ENCODE results near the gene GCFC2. TPM values are rescaled to one million over a fixed set of nuclear protein-coding genes. Genes with fewer than 3 reads are reported as not detected.

The GCFC2 gene
- total RNA-seq, 6 experiments from 2014 or later = 9.8 to 16.0 (median 13.0) TPM

- peaks cover 3% of the 10 kb centered on the region; the same call in 1 of the 2 replicates for H3K27me3 Mint-ChIP-seq (ENCODE audit: insufficient read depth)
- H3K4me1 Mint-ChIP-seq (ENCODE audit: low read depth) = peaks cover 12% of the 10 kb centered on the region
- no peaks in the 10 kb centered on the region for H3K36me3 Mint-ChIP-seq (ENCODE audit: low read depth)
- no peaks in the 10 kb centered on the region for H3K9me3 Mint-ChIP-seq
- DNase-seq = no peak
- no peak for TF ChIP-seq CTCF (IDR thresholded peaks at IDR 0.05)
- no peak overlapping the region for H3K27ac Mint-ChIP-seq
- no peak overlapping the region for H3K4me3 Mint-ChIP-seq
These were observed 78.5 kb downstream of the GCFC2 start for GRCh38 chr2:75632091-75632701.

GRCh38 chr2:75627902-75628504, 82.7 kb downstream of the GCFC2 start:
- Mint-ChIP-seq H3K36me3 (ENCODE audit: low read depth) (no peaks in the 10 kb centered on the region), H3K27ac (no peak overlapping the region), H3K4me1 (ENCODE audit: low read depth) (peaks cover 12% of the 10 kb centered on the region), H3K4me3 (no peak overlapping the region), H3K27me3 (ENCODE audit: insufficient read depth) (peaks cover 3% of the 10 kb centered on the region), H3K9me3 (no peaks in the 10 kb centered on the region)
- TF ChIP-seq CTCF (IDR thresholded peaks at IDR 0.05) = peak; percentile 97
- peak; percentile 72 for DNase-seq

- Mint-ChIP-seq H3K9me3 (no peaks in the 10 kb centered on the region), H3K4me3 (no peak overlapping the region), H3K4me1 (ENCODE audit: low read depth) (peaks cover 25% of the 10 kb centered on the region), H3K27me3 (ENCODE audit: insufficient read depth) (peaks cover 3% of the 10 kb centered on the region), H3K27ac (no peak overlapping the region), H3K36me3 (ENCODE audit: low read depth) (peaks cover 7% of the 10 kb centered on the region)
- no peak for TF ChIP-seq CTCF (IDR thresholded peaks at IDR 0.05)
- DNase-seq = no peak
These were observed 87.8 kb downstream of the GCFC2 start for GRCh38 chr2:75622929-75623328.

- peaks cover 12% of the 10 kb centered on the region for H3K36me3 Mint-ChIP-seq (ENCODE audit: low read depth)
- no peak for TF ChIP-seq CTCF (IDR thresholded peaks at IDR 0.05)
- peaks cover 25% of the 10 kb centered on the region for H3K4me1 Mint-ChIP-seq (ENCODE audit: low read depth)
- peaks cover 3% of the 10 kb centered on the region for H3K27me3 Mint-ChIP-seq (ENCODE audit: insufficient read depth)
- no peak for DNase-seq
- no peak overlapping the region for H3K27ac Mint-ChIP-seq
- no peaks in the 10 kb centered on the region for H3K9me3 Mint-ChIP-seq
- no peak overlapping the region for H3K4me3 Mint-ChIP-seq
These were observed 88.2 kb downstream of the GCFC2 start for GRCh38 chr2:75622500-75622899.

- Mint-ChIP-seq H3K27ac (no peak overlapping the region), H3K9me3 (no peaks in the 10 kb centered on the region), H3K36me3 (ENCODE audit: low read depth) (peaks cover 16% of the 10 kb centered on the region), H3K4me1 (ENCODE audit: low read depth) (peaks cover 25% of the 10 kb centered on the region), H3K27me3 (ENCODE audit: insufficient read depth) (peaks cover under 1% of the 10 kb centered on the region), H3K4me3 (no peak overlapping the region)
- TF ChIP-seq CTCF (IDR thresholded peaks at IDR 0.05) = no peak
- no peak for DNase-seq
These were observed 89.5 kb downstream of the GCFC2 start for GRCh38 chr2:75621228-75621627.

All from HFFc6 (cell line).